ENCODE data around the gene AHCYL1.

DNA sequence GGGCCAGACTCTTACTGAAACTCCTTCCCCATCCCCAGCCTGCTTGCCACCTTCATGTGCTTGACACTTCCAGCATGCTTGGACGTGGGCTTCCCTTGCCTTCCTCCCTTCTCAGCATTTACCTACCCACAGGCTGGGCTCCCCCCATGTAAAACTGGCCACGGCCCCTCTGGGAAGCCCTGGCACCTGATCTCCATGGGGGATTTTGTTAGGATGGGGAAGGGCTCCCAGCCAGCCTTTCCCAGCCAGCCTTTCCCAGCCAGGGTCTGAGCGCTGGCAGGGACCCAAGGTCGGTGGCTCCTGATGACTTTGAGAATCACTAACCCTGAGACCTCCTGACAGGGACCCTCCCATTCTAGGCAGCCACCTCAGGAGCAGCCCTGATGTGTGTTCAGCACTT is 79.2 kb downstream of the AHCYL1 start:
- TF ChIP-seq, protein P1, sequence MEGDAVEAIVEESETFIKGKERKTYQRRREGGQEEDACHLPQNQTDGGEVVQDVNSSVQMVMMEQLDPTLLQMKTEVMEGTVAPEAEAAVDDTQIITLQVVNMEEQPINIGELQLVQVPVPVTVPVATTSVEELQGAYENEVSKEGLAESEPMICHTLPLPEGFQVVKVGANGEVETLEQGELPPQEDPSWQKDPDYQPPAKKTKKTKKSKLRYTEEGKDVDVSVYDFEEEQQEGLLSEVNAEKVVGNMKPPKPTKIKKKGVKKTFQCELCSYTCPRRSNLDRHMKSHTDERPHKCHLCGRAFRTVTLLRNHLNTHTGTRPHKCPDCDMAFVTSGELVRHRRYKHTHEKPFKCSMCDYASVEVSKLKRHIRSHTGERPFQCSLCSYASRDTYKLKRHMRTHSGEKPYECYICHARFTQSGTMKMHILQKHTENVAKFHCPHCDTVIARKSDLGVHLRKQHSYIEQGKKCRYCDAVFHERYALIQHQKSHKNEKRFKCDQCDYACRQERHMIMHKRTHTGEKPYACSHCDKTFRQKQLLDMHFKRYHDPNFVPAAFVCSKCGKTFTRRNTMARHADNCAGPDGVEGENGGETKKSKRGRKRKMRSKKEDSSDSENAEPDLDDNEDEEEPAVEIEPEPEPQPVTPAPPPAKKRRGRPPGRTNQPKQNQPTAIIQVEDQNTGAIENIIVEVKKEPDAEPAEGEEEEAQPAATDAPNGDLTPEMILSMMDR (IDR thresholded peaks at IDR 0.05), result no peak
- TF ChIP-seq EP300 (IDR thresholded peaks at IDR 0.05) (no peak), POLR2A (IDR thresholded peaks at IDR 0.05) (no peak)
